IMR-90 (cell line): ENCODE data around the gene ARHGEF9. TPM values are rescaled to one million over a fixed set of nuclear protein-coding genes. Genes with fewer than 3 reads are reported as not detected.

Experiments
- ATAC-seq: fragments of 200-7000 bp; cut with Tn5 transposase; 2 replicates; pipeline ENCODE4 v1.9.1; 2020; ENCODE audit warnings: low read depth, mild to moderate bottlenecking, moderate library complexity
- BruUV-seq: library from RNA; stranded (reverse); fragments of 400-500 nt; replicated peaks from 2 replicates; lab custom pipeline; 2021; lab: Mats Ljungman, UMichigan
- CTCF ChIA-PET: fragments of 300-600 bp; formaldehyde crosslinking; extraction: SDS; loops from one replicate; lab custom pipeline; 2021; ENCODE audit warnings: antibody characterized with exemption; lab: Yijun Ruan, JAX
- POLR2A ChIA-PET: fragments of 300-600 bp; sonication (Branson Sonifier 250); formaldehyde crosslinking; loops from one replicate; lab custom pipeline; 2022; ENCODE audit warnings: antibody characterized with exemption; ENCODE audit not compliant: unreplicated experiment; lab: Charles Lee
- DNase-seq: peaks from one replicate; pipeline ENCODE4 v3.0.0; 2013
- H2AFZ ChIP-seq: replicated peaks from 2 replicates; pipeline ENCODE3; 2013; ENCODE audit warnings: low read length, mild to moderate bottlenecking; ENCODE audit not compliant: poor library complexity
- H2AK5ac ChIP-seq: 2 replicates; pipeline ENCODE4 v1.6.1; 2013; ENCODE audit warnings: low read depth, low read length, inconsistent platforms
- H2AK9ac ChIP-seq: replicated peaks from 2 replicates; pipeline ENCODE3; 2013; ENCODE audit warnings: mild to moderate bottlenecking, low read depth, low read length, moderate library complexity; ENCODE audit not compliant: poor library complexity
- H2BK120ac ChIP-seq: 2 replicates; pipeline ENCODE4 v1.6.1; 2013; ENCODE audit warnings: low read depth, low read length, inconsistent platforms
- H2BK15ac ChIP-seq: 3 replicates; pipeline ENCODE4 v1.6.1; 2013; ENCODE audit warnings: low read depth, low read length, inconsistent platforms
- H2BK20ac ChIP-seq: 2 replicates; pipeline ENCODE4 v1.6.1; 2013; ENCODE audit warnings: low read depth, mild to moderate bottlenecking, inconsistent platforms, low read length, moderate library complexity
- H2BK5ac ChIP-seq: 2 replicates; pipeline ENCODE4 v1.6.1; 2013; ENCODE audit warnings: mild to moderate bottlenecking, low read depth, low read length, inconsistent platforms; ENCODE audit not compliant: poor library complexity, severe bottlenecking
- H3K14ac ChIP-seq: replicated peaks from 2 replicates; pipeline ENCODE4 v1.6.1; 2013; ENCODE audit warnings: low read depth, low read length, inconsistent platforms
- H3K18ac ChIP-seq: 2 replicates; pipeline ENCODE4 v1.6.1; 2013; ENCODE audit warnings: low read depth, low read length, control low read depth
- H3K23ac ChIP-seq: 2 replicates; pipeline ENCODE4 v1.6.1; 2013; ENCODE audit warnings: low read depth, low read length, inconsistent platforms
- H3K27ac ChIP-seq: 2 replicates; pipeline ENCODE4 v1.5.1; 2013; ENCODE audit warnings: mild to moderate bottlenecking, control low read depth, low read length; ENCODE audit not compliant: insufficient read depth
- H3K27me3 ChIP-seq: 2 replicates; pipeline ENCODE4 v1.6.1; 2013; ENCODE audit warnings: low read length; ENCODE audit not compliant: control insufficient read depth, insufficient read depth
- H3K36me3 ChIP-seq: 2 replicates; pipeline ENCODE4 v1.6.1; 2013; ENCODE audit warnings: low read length, mixed read lengths; ENCODE audit not compliant: control insufficient read depth, insufficient read depth
- H3K4ac ChIP-seq: 2 replicates; pipeline ENCODE4 v1.6.1; 2013; ENCODE audit warnings: low read depth, low read length, inconsistent platforms
- H3K4me1 ChIP-seq: 2 replicates; pipeline ENCODE4 v1.6.1; 2013; ENCODE audit warnings: low read length, mixed read lengths; ENCODE audit not compliant: control insufficient read depth, insufficient read depth
- H3K4me2 ChIP-seq: 2 replicates; pipeline ENCODE4 v1.6.1; 2013; ENCODE audit warnings: low read depth, mild to moderate bottlenecking, control low read depth, low read length, moderate library complexity
- H3K4me3 ChIP-seq: 2 replicates; pipeline ENCODE4 v1.5.1; 2013; ENCODE audit warnings: low read depth, mild to moderate bottlenecking, control low read depth, low read length, moderate library complexity; ENCODE audit not compliant: insufficient read depth
- H3K56ac ChIP-seq: 2 replicates; pipeline ENCODE4 v1.6.1; 2013; ENCODE audit warnings: low read length, inconsistent platforms; ENCODE audit not compliant: insufficient read depth; ENCODE audit errors: extremely low read depth
- H3K79me1 ChIP-seq, 2 experiments: 2 replicates each; pipeline ENCODE4 v1.6.1; 2013; ENCODE audit warnings: low read length in 2 of 2, inconsistent platforms in 1 of 2, low read depth in 1 of 2
- H3K9ac ChIP-seq: 2 replicates; pipeline ENCODE4 v1.6.1; 2013; ENCODE audit warnings: low read depth, low read length, control low read depth
- H3K9me1 ChIP-seq: 2 replicates; pipeline ENCODE4 v1.6.1; 2013; ENCODE audit warnings: low read length, inconsistent platforms; ENCODE audit not compliant: insufficient read depth
- H3K9me3 ChIP-seq: 2 replicates; pipeline ENCODE4 v1.6.1; 2013; ENCODE audit warnings: low read length; ENCODE audit not compliant: control insufficient read depth, insufficient read depth
- H4K20me1 ChIP-seq: 2 replicates; pipeline ENCODE4 v1.6.1; 2013; ENCODE audit warnings: low read length, inconsistent platforms; ENCODE audit not compliant: insufficient read depth
- H4K5ac ChIP-seq: 2 replicates; pipeline ENCODE4 v1.6.1; 2013; ENCODE audit warnings: mild to moderate bottlenecking, low read depth, low read length, control low read depth
- H4K8ac ChIP-seq, 2 experiments: 2 replicates each; pipeline ENCODE4 v1.6.1; 2013; ENCODE audit warnings: low read depth in 2 of 2, low read length in 2 of 2, control low read depth in 1 of 2, inconsistent platforms in 1 of 2
- H4K91ac ChIP-seq: 2 replicates; pipeline ENCODE4 v1.6.1; 2013; ENCODE audit warnings: low read depth, low read length, inconsistent platforms; ENCODE audit not compliant: insufficient read depth
- BHLHE40 ChIP-seq: fragments of 150-350 bp; IDR thresholded peaks from 2 replicates; pipeline ENCODE4 v1.6.1; 2016; ENCODE audit warnings: mild to moderate bottlenecking, low read depth, low read length
- CEBPB ChIP-seq: IDR thresholded peaks from 2 replicates; pipeline ENCODE4 v1.6.1; 2012; ENCODE audit warnings: low read depth, low read length, improper control_type of control experiment
- CHD1 ChIP-seq: IDR thresholded peaks from 2 replicates; pipeline ENCODE4 v1.6.1; 2012; ENCODE audit warnings: low read depth, low read length, improper control_type of control experiment
- CTCF ChIP-seq: conservative IDR thresholded peaks from 2 replicates; pipeline ENCODE4 v1.5.1; 2012; ENCODE audit warnings: mild to moderate bottlenecking, low read depth, low read length, improper control_type of control experiment
- MAFK ChIP-seq: IDR thresholded peaks from 2 replicates; pipeline ENCODE4 v1.6.1; 2012; ENCODE audit warnings: low read depth, low read length, improper control_type of control experiment
- MAZ ChIP-seq: IDR thresholded peaks from 2 replicates; pipeline ENCODE4 v1.6.1; 2012; ENCODE audit warnings: low read depth, mild to moderate bottlenecking, low read length, improper control_type of control experiment, moderate library complexity, borderline replicate concordance
- MXI1 ChIP-seq: IDR thresholded peaks from 2 replicates; pipeline ENCODE4 v1.6.1; 2012; ENCODE audit warnings: low read depth, mild to moderate bottlenecking, low read length, moderate library complexity, borderline replicate concordance
- RFX5 ChIP-seq: IDR thresholded peaks from 2 replicates; pipeline ENCODE4 v1.8.0; 2012; ENCODE audit warnings: low read depth, mild to moderate bottlenecking, low read length, moderate library complexity
- WGBS, 2 experiments: methylation state at CpG; one replicate each; pipeline versions ENCODE4 v1.1.5 to v1.1.7; 2013; ENCODE audit warnings: missing lambda C conversion rate in 2 of 2; ENCODE audit not compliant: insufficient read length in 1 of 2; ENCODE audit errors: extremely low coverage in 2 of 2; 5-methylcytosine and 5-hydroxymethylcytosine counted together
- dilution Hi-C: fragments of 300-500 bp; cut with HindIII; formaldehyde crosslinking; loops from one replicate; pipeline ENCODE4 v1.14.3; 2018; ENCODE audit warnings: low sequenced_read_pairs; ENCODE audit not compliant: unreplicated experiment
- in situ Hi-C: fragments of 300-500 bp; cut with MboI; formaldehyde crosslinking; loops from 3 replicates; pipeline ENCODE4 v1.14.3; 2019; ENCODE audit warnings: low sequenced_read_pairs, inconsistent platforms, mixed read lengths
- intact Hi-C: fragments of 100-400 bp; cut with micrococcal nuclease; formaldehyde crosslinking; loops from 2 replicates; pipeline ENCODE4 v1.10.0; 2022
- polyA plus RNA-seq, 3 experiments: library from polyadenylated mRNA; depleted of rRNA; stranded (reverse); fragments of >200 nt; gene quantifications; 2 replicates each; pipeline ENCODE4 v1.2.3, GENCODE V29; 2012; ENCODE audit warnings: low replicate concordance in 1 of 3
- total RNA-seq: library from RNA; depleted of rRNA; stranded (reverse); fragments of >200 nt; gene quantifications from 2 replicates; pipeline ENCODE4 v1.2.3, GENCODE V29; 2012
- TF ChIP-seq, protein P1 (sequence below): fragments of 150-350 bp; IDR thresholded peaks from 2 replicates; pipeline ENCODE4 v1.6.1; 2016; ENCODE audit warnings: low read depth, mild to moderate bottlenecking, low read length, moderate library complexity, borderline replicate concordance

The ARHGEF9 gene
- total and polyA plus RNA-seq, 2 of the 4 experiments (the other 2 are of a cell fraction): 7.1 to 11.8 TPM

- no TSS peak for BruUV-seq
- in situ Hi-C loops (no loop called here), dilution Hi-C loops (no loop called here), intact Hi-C loops (loop anchor here (10.0 kb wide), 1 partner anchor 77 kb away; no protein-coding TSS in a partner anchor)
- TF ChIP-seq, protein P1, sequence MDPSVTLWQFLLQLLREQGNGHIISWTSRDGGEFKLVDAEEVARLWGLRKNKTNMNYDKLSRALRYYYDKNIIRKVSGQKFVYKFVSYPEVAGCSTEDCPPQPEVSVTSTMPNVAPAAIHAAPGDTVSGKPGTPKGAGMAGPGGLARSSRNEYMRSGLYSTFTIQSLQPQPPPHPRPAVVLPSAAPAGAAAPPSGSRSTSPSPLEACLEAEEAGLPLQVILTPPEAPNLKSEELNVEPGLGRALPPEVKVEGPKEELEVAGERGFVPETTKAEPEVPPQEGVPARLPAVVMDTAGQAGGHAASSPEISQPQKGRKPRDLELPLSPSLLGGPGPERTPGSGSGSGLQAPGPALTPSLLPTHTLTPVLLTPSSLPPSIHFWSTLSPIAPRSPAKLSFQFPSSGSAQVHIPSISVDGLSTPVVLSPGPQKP: no peak
- TF ChIP-seq MAFK: no peak
- TF ChIP-seq BHLHE40: no peak
- TF ChIP-seq RFX5: no peak
- no peak for TF ChIP-seq CHD1
- 0 out of 2 replicates have a peak, but pooled peaks have one; percentile 22 for TF ChIP-seq CEBPB
- no peak for TF ChIP-seq MXI1
- no peak for TF ChIP-seq CTCF
- no peak for TF ChIP-seq MAZ
- Histone ChIP-seq H3K36me3 (no peaks in the 10 kb centered on the region), H3K4me2 (no peak overlapping the region; the same call in 1 of the 2 replicates), H3K4me1 (no peaks in the 10 kb centered on the region; the same call in 1 of the 2 replicates), H3K79me1 (0 out of 4 replicates have a peak, but pooled peaks cover 0 to 3% of the 10 kb centered on the region in 2 experiments), H4K91ac (no peak overlapping the region; the same call in 1 of the 2 replicates), H2AFZ (no peak overlapping the region), H3K14ac (0 out of 2 replicates have a peak overlapping the region, but pooled peaks have one; percentile 28), H3K23ac (no peak overlapping the region), H3K9ac (no peak overlapping the region), H3K4me3 (no peak overlapping the region), H2AK9ac (no peak overlapping the region), H2BK20ac (peak overlapping the region; percentile 7; the same call in 1 of the 2 replicates), H2BK120ac (peak overlapping the region; percentile 79; the same call in 1 of the 2 replicates), H4K8ac (0 out of 4 replicates have a peak overlapping the region, but pooled peaks of 1 of the 2 experiments have one; percentile 52), H4K5ac (no peak overlapping the region; the same call in 1 of the 2 replicates), H4K20me1 (no peaks in the 10 kb centered on the region), H3K27ac (no peak overlapping the region), H2BK15ac (no peak overlapping the region), H3K9me3 (no peaks in the 10 kb centered on the region), H3K18ac (no peak overlapping the region; the same call in 1 of the 2 replicates), H3K9me1 (0 out of 2 replicates have a peak, but pooled peaks cover 2% of the 10 kb centered on the region), H3K4ac (no peak overlapping the region; the same call in 1 of the 2 replicates), H2BK5ac (peak overlapping the region; percentile 61), H2AK5ac (no peak overlapping the region), H3K56ac (no peak overlapping the region), H3K27me3 (no peaks in the 10 kb centered on the region)
- ATAC-seq: peak; percentile 58
- WGBS, 2 experiments: no CpG with 5 or more reads among the region's 6 CpGs
- POLR2A ChIA-PET: no interaction called here
- CTCF ChIA-PET: no interaction called here
- DNase-seq: peak; percentile 78
These were observed 127.2 kb downstream of the ARHGEF9 start for GRCh38 chrX:63657821-63658220.
